ENCODE data around the gene TRIP13.

TRIP13 gene

GRCh38 chr5:943201-943917 is 50.7 kb downstream of the TRIP13 start:
- DNase-seq, result no peak

GRCh38 chr5:943918-944620 is 51.4 kb downstream of the TRIP13 start:
- DNase-seq, result no peak

- DNase-seq, result no peak
These were observed 51.9 kb downstream of the TRIP13 start for GRCh38 chr5:944621-944927.

GRCh38 chr5:944992-945685 is 52.5 kb downstream of the TRIP13 start:
- DNase-seq, result no peak

GRCh38 chr5:945691-946551 is 53.2 kb downstream of the TRIP13 start:
- no peak for DNase-seq

- no peak for DNase-seq
These were observed 54.3 kb downstream of the TRIP13 start for GRCh38 chr5:946720-947625.

GRCh38 chr5:947626-948471 is 55.2 kb downstream of the TRIP13 start:
- no peak for DNase-seq

GRCh38 chr5:948472-949274 is 56.0 kb downstream of the TRIP13 start:
- DNase-seq, result no peak

GRCh38 chr5:949275-949543 is 56.5 kb downstream of the TRIP13 start:
- no peak for DNase-seq

- DNase-seq, result no peak
These were observed 57.3 kb downstream of the TRIP13 start for GRCh38 chr5:949815-950560.

- DNase-seq, result no peak
These were observed 59.4 kb downstream of the TRIP13 start for GRCh38 chr5:951940-952596.

- DNase-seq, result no peak
These were observed 60.0 kb downstream of the TRIP13 start for GRCh38 chr5:952597-953271.

- no peak for DNase-seq
These were observed 61.1 kb downstream of the TRIP13 start for GRCh38 chr5:953535-954449.

- no peak for DNase-seq
These were observed 63.4 kb downstream of the TRIP13 start for GRCh38 chr5:955886-956761.

- DNase-seq, result no peak
These were observed 64.5 kb downstream of the TRIP13 start for GRCh38 chr5:956941-957747.
